D721Med (cell line): ENCODE data around the gene DLGAP4.

Source experiments
- DNase-seq: peaks from one replicate; pipeline ENCODE4 v3.0.0; 2011; ENCODE audit warnings: low spot score; ENCODE audit not compliant: insufficient read length
- FAIRE-seq: peaks from 2 replicates; lab custom pipeline; 2011; peaks lifted over from hg19 to GRCh38; lab: Jason Lieb, UNC
- CTCF ChIP-seq: IDR thresholded peaks from 2 replicates; pipeline ENCODE4 v1.5.1; 2012; ENCODE audit warnings: mild to moderate bottlenecking, control low read depth; ENCODE audit not compliant: insufficient read depth; ENCODE audit errors: missing control alignments

The DLGAP4 gene

GRCh38 chr20:36304786-36305495, 1.2 kb upstream of the DLGAP4 start:
- no peak for TF ChIP-seq CTCF
- no peak for DNase-seq
- no peak for FAIRE-seq

- no peak for TF ChIP-seq CTCF
- no peak for FAIRE-seq
- DNase-seq = no peak
Measured at GRCh38 chr20:36306553-36307411, 643 bp downstream of the DLGAP4 start.

- no peak for FAIRE-seq
- no peak for DNase-seq
- no peak for TF ChIP-seq CTCF
Measured at GRCh38 chr20:36307412-36308325, 1.5 kb downstream of the DLGAP4 start.

GRCh38 chr20:36308353-36308752, 2.2 kb downstream of the DLGAP4 start:
- DNase-seq (no peak), FAIRE-seq (no peak)
- TF ChIP-seq CTCF = no peak

- FAIRE-seq = no peak
- TF ChIP-seq CTCF = no peak
Measured at GRCh38 chr20:36308986-36309385, 2.8 kb downstream of the DLGAP4 start.

GRCh38 chr20:36309643-36310042, 3.5 kb downstream of the DLGAP4 start:
- no peak for FAIRE-seq
- no peak for TF ChIP-seq CTCF
- DNase-seq = no peak

More at GRCh38 chr20:36308986-36309385, 2.8 kb downstream of the DLGAP4 start:
- no peak for DNase-seq
